K562 (cell line): ENCODE data around the gene GRB10. TPM values are rescaled to one million over a fixed set of nuclear protein-coding genes. Genes with fewer than 3 reads are reported as not detected.

Experiments
- ATAC-seq: fragments of 200-7000 bp; cut with Tn5 transposase; 3 replicates; pipeline ENCODE4 v1.9.1; 2020; ENCODE audit warnings: moderate library complexity
- BruUV-seq: library from RNA; stranded (reverse); fragments of 400-500 nt; replicated peaks from 2 replicates; lab custom pipeline; 2021; lab: Mats Ljungman, UMichigan
- CTCF ChIA-PET: fragments of 300-600 bp; formaldehyde crosslinking; extraction: SDS; loops from one replicate; lab custom pipeline; 2021; ENCODE audit warnings: low intra/inter-chr PET ratio; lab: Yijun Ruan, JAX
- POLR2A ChIA-PET: fragments of 300-600, 350-650 bp; sonication (Branson Sonifier 250); formaldehyde crosslinking; extraction: SDS; loops from one replicate; lab custom pipeline; 2021; ENCODE audit warnings: antibody characterized with exemption, inconsistent platforms; lab: Yijun Ruan, JAX
- DNase-seq, 4 experiments: peaks; one replicate each; pipeline versions ENCODE4 v3.0.0 to v3.0.0-alpha.2; 2011 to 2018; ENCODE audit warnings: low spot score in 3 of 4, mixed read lengths in 3 of 4; ENCODE audit errors: extremely low read depth in 1 of 4
- FAIRE-seq: peaks from 2 replicates; lab custom pipeline; 2011; peaks lifted over from hg19 to GRCh38; lab: Jason Lieb, UNC
- H2AFZ ChIP-seq: 2 replicates; pipeline ENCODE4 v1.6.0; 2011; ENCODE audit warnings: low read depth, low read length, control low read depth, inconsistent platforms
- H3K27ac ChIP-seq: fragments of 200-600 bp; 3 replicates; pipeline ENCODE4 v1.8.0; 2011; ENCODE audit warnings: low read depth, mild to moderate bottlenecking, control low read depth, inconsistent platforms, low read length, moderate library complexity, mixed read lengths; ENCODE audit errors: extremely low read depth
- H3K27me3 ChIP-seq, 2 experiments: fragments of 300-600 bp in 1 of 2; 2 replicates in 1 of 2; 3 replicates in 1 of 2; pipeline versions ENCODE4 v1.6.0 to v1.8.0; 2011; ENCODE audit warnings: inconsistent platforms in 2 of 2, low read length in 2 of 2, mild to moderate bottlenecking in 1 of 2, mixed read lengths in 1 of 2, moderate library complexity in 1 of 2; ENCODE audit not compliant: control insufficient read depth in 2 of 2, insufficient read depth in 2 of 2
- H3K36me3 ChIP-seq: fragments of 300-600 bp; 3 replicates; pipeline ENCODE4 v1.8.0; 2011; ENCODE audit warnings: mild to moderate bottlenecking, low read length, inconsistent platforms; ENCODE audit not compliant: control insufficient read depth, insufficient read depth
- H3K4me1 ChIP-seq, 2 experiments: fragments of 200-600 bp in 1 of 2; replicated peaks in 1 of 2; 2 replicates in 1 of 2; 3 replicates in 1 of 2; pipeline versions ENCODE4 v1.5.1 to v1.8.0; 2011; ENCODE audit warnings: inconsistent platforms in 2 of 2, low read length in 2 of 2, mild to moderate bottlenecking in 1 of 2, mixed read lengths in 1 of 2, moderate library complexity in 1 of 2; ENCODE audit not compliant: control insufficient read depth in 2 of 2, insufficient read depth in 2 of 2
- H3K4me2 ChIP-seq: 2 replicates; pipeline ENCODE4 v1.6.1; 2011; ENCODE audit warnings: low read length, control low read depth, inconsistent platforms, mixed read lengths; ENCODE audit not compliant: insufficient read depth
- H3K4me3 ChIP-seq: fragments of 200-600 bp; sonication (generic), shearing (Covaris generic); 2 replicates; pipeline ENCODE4 v1.5.1; 2016; ENCODE audit warnings: control low read depth, inconsistent platforms
- H3K79me2 ChIP-seq: fragments of 200-600 bp; 3 replicates; pipeline ENCODE4 v1.8.0; 2011; ENCODE audit warnings: low read length, inconsistent platforms; ENCODE audit not compliant: control insufficient read depth, insufficient read depth
- H3K9ac ChIP-seq, 2 experiments: 2 replicates each; pipeline versions ENCODE4 v1.6.0 to v1.6.1; 2011; ENCODE audit warnings: low read depth in 2 of 2, low read length in 2 of 2, control low read depth in 1 of 2, inconsistent platforms in 1 of 2, mild to moderate bottlenecking in 1 of 2, mixed read lengths in 1 of 2; ENCODE audit not compliant: insufficient read depth in 1 of 2
- H3K9me1 ChIP-seq: one replicate; pipeline ENCODE4 v1.6.0; 2011; ENCODE audit warnings: inconsistent platforms, mild to moderate bottlenecking, low read length, moderate library complexity; ENCODE audit not compliant: control insufficient read depth, insufficient read depth
- H3K9me3 ChIP-seq: replicated peaks from 2 replicates; pipeline ENCODE4 v1.5.1; 2011; ENCODE audit warnings: low read depth, low read length, inconsistent platforms; ENCODE audit not compliant: control insufficient read depth, insufficient read depth
- H4K20me1 ChIP-seq: replicated peaks from 2 replicates; pipeline ENCODE4 v1.6.1; 2011; ENCODE audit warnings: low read length, inconsistent platforms, mixed read lengths; ENCODE audit not compliant: control insufficient read depth, insufficient read depth
- ARHGAP35 ChIP-seq: fragments of 450-650 bp; IDR thresholded peaks from 2 replicates; pipeline ENCODE4 v1.6.1; 2018; ENCODE audit not compliant: partially characterized antibody
- CBFA2T2 ChIP-seq: fragments of 450-650 bp; conservative IDR thresholded peaks from 2 replicates; pipeline ENCODE4 v1.6.1; 2017; ENCODE audit warnings: mild to moderate bottlenecking
- CLOCK ChIP-seq: fragments of 250-450 bp; sonication (Bioruptor Pico); IDR thresholded peaks from 2 replicates; pipeline ENCODE4 v1.4.0; 2020; ENCODE audit warnings: mild to moderate bottlenecking, moderate library complexity, borderline replicate concordance
- CTCF ChIP-seq, 3 experiments: IDR thresholded peaks in 2 of 3; conservative IDR thresholded peaks in 1 of 3; 2 replicates each; pipeline ENCODE4 v1.5.1; 2011 to 2012; ENCODE audit warnings: low read length in 3 of 3, mild to moderate bottlenecking in 3 of 3, control low read depth in 2 of 3, improper control_type of control experiment in 1 of 3, inconsistent platforms in 1 of 3, low read depth in 1 of 3, mixed read lengths in 1 of 3, moderate library complexity in 1 of 3; ENCODE audit not compliant: insufficient read depth in 2 of 3
- DDX20 ChIP-seq: fragments of 450-650 bp; IDR thresholded peaks from 2 replicates; pipeline ENCODE4 v1.6.1; 2016; ENCODE audit warnings: missing genetic modification characterization, low read depth, mild to moderate bottlenecking, missing compliant biosample characterization, moderate library complexity
- HDAC2 ChIP-seq: fragments of 450-650 bp; IDR thresholded peaks from 2 replicates; pipeline ENCODE4 v1.6.1; 2016; ENCODE audit warnings: mild to moderate bottlenecking
- HOMEZ ChIP-seq: fragments of 250-450 bp; sonication (Bioruptor Pico); IDR thresholded peaks from 2 replicates; pipeline ENCODE4 v1.4.0; 2020; ENCODE audit warnings: mild to moderate bottlenecking, moderate library complexity
- MXD1 ChIP-seq: fragments of 250-450 bp; sonication (Bioruptor Pico); IDR thresholded peaks from 2 replicates; pipeline ENCODE4 v1.8.0; 2021; ENCODE audit warnings: borderline replicate concordance, mild to moderate bottlenecking, moderate library complexity; ENCODE audit not compliant: poor library complexity, severe bottlenecking
- NFRKB ChIP-seq: fragments of 450-650 bp; IDR thresholded peaks from 2 replicates; pipeline ENCODE4 v1.6.1; 2016; ENCODE audit warnings: low read depth
- PTTG1 ChIP-seq: fragments of 450-650 bp; IDR thresholded peaks from 2 replicates; pipeline ENCODE4 v1.6.1; 2016; ENCODE audit warnings: low read depth, mild to moderate bottlenecking, missing genetic modification characterization, missing compliant biosample characterization
- SUPT5H ChIP-seq: fragments of 450-650 bp; IDR thresholded peaks from 2 replicates; pipeline ENCODE4 v1.6.1; 2016
- ZNF23 ChIP-seq: fragments of 250-450 bp; sonication (Bioruptor Pico); IDR thresholded peaks from 2 replicates; pipeline ENCODE4 v1.4.0; 2020; ENCODE audit warnings: mild to moderate bottlenecking
- WGBS: fragments of 100-300 bp; shearing (Covaris generic); methylation state at CpG from one replicate; pipeline ENCODE4 v1.1.6; 2016; ENCODE audit warnings: low coverage, mixed read lengths; ENCODE audit not compliant: insufficient coverage; ENCODE audit errors: missing lambda C conversion rate; 5-methylcytosine and 5-hydroxymethylcytosine counted together
- in situ Hi-C: fragments of 300-500 bp; cut with MboI; formaldehyde crosslinking; loops from 4 replicates; pipeline ENCODE4 v1.15.0; 2018; ENCODE audit warnings: inconsistent platforms, mixed read lengths
- intact Hi-C: fragments of 100-400 bp; cut with micrococcal nuclease; formaldehyde crosslinking; loops from 2 replicates; pipeline ENCODE4 v1.14.2; 2022
- polyA plus RNA-seq, 8 experiments: library from polyadenylated mRNA; depleted of rRNA in 4 of 8; stranded (reverse) in 5 of 8; unstranded in 3 of 8; fragments of >200 nt; fragmentation: Nextera tagmentation in 2 of 8; fragmentation: Illumina TruSeq in 1 of 8; extraction: Ambion mirVana in 2 of 8; extraction: Trizol in 1 of 8; gene quantifications; 2 replicates each; pipeline versions ENCODE4 v1.2.1 to v1.2.3, GENCODE V29; 2011 to 2014; ENCODE audit warnings: inconsistent platforms in 1 of 8, missing spikeins in 1 of 8
- total RNA-seq, 7 experiments: library from RNA; depleted of rRNA in 6 of 7; stranded (reverse); fragments of >200 nt in 6 of 7; fragmentation: Illumina TruSeq in 2 of 7; extraction: Trizol in 2 of 7; gene quantifications; 2 replicates each; pipeline versions ENCODE4 v1.2.1 to v1.2.3, GENCODE V29; 2011 to 2021; ENCODE audit warnings: low replicate concordance in 1 of 7

The GRB10 gene
- total and polyA plus RNA-seq, 9 of the 15 experiments (the other 6 are each of a cell fraction or from before 2014, with no cell fraction given): 8.9 to 88.5 (median 40.7) TPM

- no peak for TF ChIP-seq ARHGAP35
Measured at GRCh38 chr7:50564640-50565558, 217.8 kb downstream of the GRB10 start, which contains the start of gene DDC (continued).

GRCh38 chr7:50564171-50564570 is 218.5 kb downstream of the GRB10 start:
- no TSS peak for BruUV-seq
- H3K9me3 ChIP-seq: no peaks in the 10 kb centered on the region
- TF ChIP-seq ZNF23 (no peak), HDAC2 (no peak), CBFA2T2 (no peak), CTCF (IDR thresholded peaks at IDR 0.05 in 2 of 3, conservative IDR thresholded peaks at IDR 0.05 in 1 of 3; ENCODE audit: insufficient read depth in 2 of 3, low read depth in 1 of 3, low read length in 3 of 3) (no peak), CLOCK (CRISPR knock-in tag) (no peak), SUPT5H (no peak), NFRKB (no peak), MXD1 (no peak), PTTG1 (tag) (no peak), HOMEZ (CRISPR knock-in tag) (no peak), DDX20 (no peak)

More at GRCh38 chr7:50564171-50564570, 218.5 kb downstream of the GRB10 start:
- FAIRE-seq: no peak
- Histone ChIP-seq H3K4me2 (no peak overlapping the region), H3K9ac (no peak overlapping the region), H3K9me1 (no peaks in the 10 kb centered on the region), H3K27ac (no peak overlapping the region), H3K36me3 (no peaks in the 10 kb centered on the region), H2AFZ (no peak overlapping the region), H3K4me3 (no peak overlapping the region), H3K79me2 (no peaks in the 10 kb centered on the region), H3K4me1 (no peaks in the 10 kb centered on the region; a peak in 1 of 5 replicates), H4K20me1 (peaks cover 5% of the 10 kb centered on the region), H3K27me3 (peaks cover 18 to 53% of the 10 kb centered on the region in 2 experiments)
- no peak for ATAC-seq
- 4% methylated on average over 8 of the region's 8 CpGs for WGBS
- ChIA-PET CTCF (no interaction called here), POLR2A (no interaction called here)
- in situ Hi-C loops: no loop called here
- intact Hi-C loops: loop anchor here (5.0 to 10.0 kb wide), 2 partner anchors 97 to 469 kb away; partner anchors contain the start of gene ZPBP
- DNase-seq: no peak
